ENCODE data around the gene VDAC1.

- TF ChIP-seq CTCF (IDR thresholded peaks at IDR 0.05; ENCODE audit: low read depth, low read length, poor library complexity, severe bottlenecking): no peak
- no peak for TF ChIP-seq EZH2phosphoT487 (IDR thresholded peaks at IDR 0.05; ENCODE audit: borderline replicate concordance, low read length)
Measured at GRCh38 chr5:133935667-133935940, 69.2 kb downstream of the VDAC1 start.
